NCI-H128 (cell line): ENCODE data around the gene CREBRF.
"Not testable (repeated sequence)": the region's sequence is repeated elsewhere in the genome, so short reads cannot be mapped to it uniquely, and the experiment has no call there.

Experiments used
- DNase-seq: peaks from one replicate; lab custom pipeline; 2025; ENCODE audit not compliant: unreplicated experiment; lab: John Stamatoyannopoulos, UW

Gene CREBRF

GRCh38 chr5:173152547-173152946, 96.4 kb downstream of the CREBRF start:
- no peak for DNase-seq

- no peak for DNase-seq
Measured at GRCh38 chr5:173153842-173154241, 97.7 kb downstream of the CREBRF start.

- not testable (repeated sequence) for DNase-seq
Measured at GRCh38 chr5:173154619-173155018, 98.5 kb downstream of the CREBRF start.

- no peak for DNase-seq
Measured at GRCh38 chr5:173155912-173156311, 99.8 kb downstream of the CREBRF start.

- DNase-seq = no peak
Measured at GRCh38 chr5:173158366-173158765, 102.2 kb downstream of the CREBRF start.

GRCh38 chr5:173159256-173159655, 103.1 kb downstream of the CREBRF start:
- no peak for DNase-seq

- DNase-seq = no peak
Measured at GRCh38 chr5:173161148-173161547, 105.0 kb downstream of the CREBRF start.

GRCh38 chr5:173163219-173163618, 107.1 kb downstream of the CREBRF start:
- no peak for DNase-seq

GRCh38 chr5:173165177-173166016, 109.2 kb downstream of the CREBRF start:
- no peak for DNase-seq

- no peak for DNase-seq
Measured at GRCh38 chr5:173172166-173172565, 116.0 kb downstream of the CREBRF start.

GRCh38 chr5:173175523-173175922, 119.4 kb downstream of the CREBRF start:
- no peak for DNase-seq

GRCh38 chr5:173178369-173178910, 122.3 kb downstream of the CREBRF start:
- DNase-seq = no peak

GRCh38 chr5:173180331-173180730, 124.2 kb downstream of the CREBRF start:
- DNase-seq = no peak

GRCh38 chr5:173187054-173187743, 131.0 kb downstream of the CREBRF start:
- DNase-seq = no peak

GRCh38 chr5:173188280-173188679, 132.1 kb downstream of the CREBRF start:
- no peak for DNase-seq
